Mammary epithelial cell (primary cell): ENCODE results near the gene APLF.

Experiments
- CTCF ChIP-seq, 2 donors: IDR thresholded peaks in 1 of 2; conservative IDR thresholded peaks in 1 of 2; 2 replicates each; pipeline ENCODE4 v1.5.1; 2011 to 2012; ENCODE audit warnings: inconsistent platforms in 2 of 2, low read length in 2 of 2, mild to moderate bottlenecking in 2 of 2, control low read depth in 1 of 2, low read depth in 1 of 2; ENCODE audit not compliant: insufficient read depth in 1 of 2; ENCODE audit errors: extremely low read depth in 1 of 2
- EZH2 ChIP-seq: IDR thresholded peaks from 2 replicates; pipeline ENCODE4 v1.6.1; 2012; ENCODE audit warnings: low read length, inconsistent platforms, borderline replicate concordance

- TF ChIP-seq CTCF (conservative IDR thresholded peaks at IDR 0.05 in 1 of 2, IDR thresholded peaks at IDR 0.05 in 1 of 2; ENCODE audit: extremely low read depth in 1 of 2, insufficient read depth in 1 of 2, low read depth in 1 of 2, low read length in 2 of 2) = no peak
- no peak for TF ChIP-seq EZH2
Measured at GRCh38 chr2:68564426-68564825, 97.0 kb downstream of the APLF start.
